Activated gamma-delta T cell (primary cell): ENCODE data around the gene LIPN.

Experiments used
- DNase-seq: peaks from one replicate; lab custom pipeline; 2025; lab: John Stamatoyannopoulos, UW

LIPN gene

GRCh38 chr10:88828310-88828709, 68.5 kb downstream of the LIPN start:
- no peak for DNase-seq
